H1 (cell line): ENCODE results near the gene MYO1A.

ENCODE experiments used
- CHD7 ChIP-seq: fragments of 300-600 bp; sonication (generic); IDR thresholded peaks from 2 replicates; pipeline ENCODE4 v1.7.1; 2012; ENCODE audit warnings: low read length, moderate library complexity, mild to moderate bottlenecking, inconsistent platforms; ENCODE audit not compliant: insufficient replicate concordance
- CTCF ChIP-seq, 3 experiments: IDR thresholded peaks; 1 replicate in 2 of 3; 2 replicates in 1 of 3; pipeline versions ENCODE4 v1.5.1 to v1.6.1; 2011; ENCODE audit warnings: low read length in 3 of 3, mild to moderate bottlenecking in 3 of 3, inconsistent platforms in 2 of 3, low read depth in 1 of 3, moderate library complexity in 1 of 3; ENCODE audit not compliant: insufficient read depth in 1 of 3; ENCODE audit errors: control extremely low read depth in 1 of 3
- EZH2 ChIP-seq: fragments of 200-600 bp; sonication (generic); IDR thresholded peaks from 2 replicates; pipeline ENCODE4 v1.7.1; 2012; ENCODE audit warnings: low read depth, mild to moderate bottlenecking, moderate library complexity, low read length, inconsistent platforms; ENCODE audit not compliant: severe bottlenecking
- JUND ChIP-seq: IDR thresholded peaks from 2 replicates; pipeline ENCODE4 v1.6.1; 2011; ENCODE audit warnings: mild to moderate bottlenecking, improper control_type of control experiment, low read length
- NANOG ChIP-seq: IDR thresholded peaks from 2 replicates; pipeline ENCODE4 v1.6.1; 2011; ENCODE audit warnings: low read length, low read depth, mild to moderate bottlenecking, inconsistent platforms; ENCODE audit not compliant: insufficient read depth, poor library complexity, severe bottlenecking
- NRF1 ChIP-seq: IDR thresholded peaks from 2 replicates; pipeline ENCODE4 v1.6.1; 2011; ENCODE audit warnings: mild to moderate bottlenecking, low read depth, low read length, improper control_type of control experiment
- POLR2A ChIP-seq, 2 experiments: IDR thresholded peaks; 1 replicate in 1 of 2; 2 replicates in 1 of 2; pipeline ENCODE4 v1.6.1; 2011; ENCODE audit warnings: low read depth in 2 of 2, low read length in 2 of 2, mild to moderate bottlenecking in 2 of 2; ENCODE audit errors: control extremely low read depth in 1 of 2
- POLR2AphosphoS5 ChIP-seq: IDR thresholded peaks from 2 replicates; pipeline ENCODE4 v1.6.1; 2011; ENCODE audit warnings: low read depth, low read length
- SUZ12 ChIP-seq: fragments of 200-600 bp; sonication (generic); IDR thresholded peaks from 2 replicates; pipeline ENCODE4 v1.6.1; 2012; ENCODE audit warnings: mild to moderate bottlenecking, inconsistent platforms, low read length, moderate library complexity, mixed read lengths
- ZNF274 ChIP-seq: IDR thresholded peaks from 2 replicates; pipeline ENCODE4 v1.7.0; 2012; ENCODE audit warnings: low read length, borderline replicate concordance; ENCODE audit errors: extremely low read depth

- no peak for TF ChIP-seq CTCF (IDR thresholded peaks at IDR 0.05; ENCODE audit: control extremely low read depth in 1 of 3, insufficient read depth in 1 of 3, low read depth in 1 of 3, low read length in 3 of 3)
- no peak for TF ChIP-seq NRF1
- no peak for TF ChIP-seq ZNF274
- 0 out of 3 replicates have a peak, but pooled peaks of 1 of the 2 experiments have one; percentile 3 for TF ChIP-seq POLR2A (IDR thresholded peaks at IDR 0.05; ENCODE audit: control extremely low read depth in 1 of 2, low read depth in 2 of 2, low read length in 2 of 2)
- no peak; the same call in 1 of the 2 replicates for TF ChIP-seq SUZ12
- TF ChIP-seq EZH2, result no peak
- no peak for TF ChIP-seq JUND
- no peak for TF ChIP-seq CHD7
- TF ChIP-seq POLR2AphosphoS5, result peak; percentile 63
- no peak for TF ChIP-seq NANOG
Observed at GRCh38 chr12:57088354-57089270, 38.7 kb upstream of the MYO1A start, which contains the start of gene NAB2.
